Smooth muscle cell (in vitro differentiated cells): ENCODE results near the gene GNG2. TPM values are rescaled to one million over a fixed set of nuclear protein-coding genes. Genes with fewer than 3 reads are reported as not detected.

Experiments
- DNase-seq: peaks from one replicate; lab custom pipeline; 2025; ENCODE audit not compliant: unreplicated experiment; lab: John Stamatoyannopoulos, UW
- H2AFZ ChIP-seq: fragments of 200-600 bp; sonication (generic); 2 replicates; pipeline ENCODE4 v1.6.0; 2016; ENCODE audit warnings: antibody characterized with exemption, low read depth, mild to moderate bottlenecking
- H3F3A ChIP-seq: fragments of 200-600 bp; sonication (generic); 2 replicates; pipeline ENCODE4 v1.6.0; 2017; ENCODE audit warnings: antibody characterized with exemption, low read depth
- H3K27ac ChIP-seq: fragments of 200-600 bp; sonication (generic); 2 replicates; pipeline ENCODE4 v1.5.1; 2016; ENCODE audit warnings: low read depth, mild to moderate bottlenecking
- H3K27me3 ChIP-seq: fragments of 200-600 bp; sonication (generic); 2 replicates; pipeline ENCODE4 v1.6.1; 2016; ENCODE audit warnings: low read depth, mild to moderate bottlenecking
- H3K36me3 ChIP-seq: fragments of 200-600 bp; sonication (generic); 2 replicates; pipeline ENCODE4 v1.5.1; 2016; ENCODE audit warnings: low read depth
- H3K4me1 ChIP-seq: fragments of 200-600 bp; sonication (generic); 2 replicates; pipeline ENCODE4 v1.5.1; 2016; ENCODE audit warnings: low read depth
- H3K4me2 ChIP-seq: fragments of 200-600 bp; sonication (generic); 2 replicates; pipeline ENCODE4 v1.6.0; 2016; ENCODE audit warnings: mild to moderate bottlenecking
- H3K4me3 ChIP-seq: fragments of 200-600 bp; sonication (generic); 2 replicates; pipeline ENCODE4 v1.5.1; 2016; ENCODE audit warnings: mild to moderate bottlenecking
- H3K79me2 ChIP-seq: fragments of 200-600 bp; sonication (generic); 2 replicates; pipeline ENCODE4 v1.6.0; 2016; ENCODE audit warnings: low read depth, mild to moderate bottlenecking
- H3K9ac ChIP-seq: fragments of 200-600 bp; sonication (generic); 2 replicates; pipeline ENCODE4 v1.6.0; 2016; ENCODE audit warnings: low read depth
- H3K9me3 ChIP-seq: fragments of 200-600 bp; sonication (generic); replicated peaks from 2 replicates; pipeline ENCODE4 v1.5.1; 2016; ENCODE audit warnings: low read depth
- H4K20me1 ChIP-seq: fragments of 200-600 bp; sonication (generic); 2 replicates; pipeline ENCODE4 v1.6.0; 2016; ENCODE audit warnings: low read depth
- WGBS: methylation state at CpG from one replicate; pipeline ENCODE4 v1.1.7; 2016; ENCODE audit warnings: low lambda C conversion rate; 5-methylcytosine and 5-hydroxymethylcytosine counted together
- polyA plus RNA-seq: library from polyadenylated mRNA; unstranded; fragments of >200 nt; fragmentation: Nextera tagmentation; extraction: Ambion mirVana; gene quantifications from 2 replicates; pipeline ENCODE4 v1.2.1, GENCODE V29; 2016
- total RNA-seq: library from RNA; depleted of rRNA; stranded (reverse); fragments of >200 nt; gene quantifications from 2 replicates; pipeline ENCODE4 v1.2.3, GENCODE V29; 2014
- TF ChIP-seq, protein P1 (sequence below): fragments of 200-600 bp; sonication (generic); IDR thresholded peaks from 2 replicates; pipeline ENCODE4 v1.5.1; 2017; ENCODE audit warnings: borderline replicate concordance, mild to moderate bottlenecking, antibody characterized with exemption; ENCODE audit not compliant: insufficient read depth, poor library complexity, severe bottlenecking

Gene GNG2
- total and polyA plus RNA-seq, 2 experiments from 2014 or later: 83.6 to 128 TPM

GRCh38 chr14:52015411-52016030 is 155.1 kb downstream of the GNG2 start:
- no peak for DNase-seq

GRCh38 chr14:52018252-52018651 is 157.8 kb downstream of the GNG2 start:
- no peaks in the 10 kb centered on the region for H3K9me3 ChIP-seq
- H3F3A ChIP-seq: no peaks in the 10 kb centered on the region
- TF ChIP-seq, protein P1, sequence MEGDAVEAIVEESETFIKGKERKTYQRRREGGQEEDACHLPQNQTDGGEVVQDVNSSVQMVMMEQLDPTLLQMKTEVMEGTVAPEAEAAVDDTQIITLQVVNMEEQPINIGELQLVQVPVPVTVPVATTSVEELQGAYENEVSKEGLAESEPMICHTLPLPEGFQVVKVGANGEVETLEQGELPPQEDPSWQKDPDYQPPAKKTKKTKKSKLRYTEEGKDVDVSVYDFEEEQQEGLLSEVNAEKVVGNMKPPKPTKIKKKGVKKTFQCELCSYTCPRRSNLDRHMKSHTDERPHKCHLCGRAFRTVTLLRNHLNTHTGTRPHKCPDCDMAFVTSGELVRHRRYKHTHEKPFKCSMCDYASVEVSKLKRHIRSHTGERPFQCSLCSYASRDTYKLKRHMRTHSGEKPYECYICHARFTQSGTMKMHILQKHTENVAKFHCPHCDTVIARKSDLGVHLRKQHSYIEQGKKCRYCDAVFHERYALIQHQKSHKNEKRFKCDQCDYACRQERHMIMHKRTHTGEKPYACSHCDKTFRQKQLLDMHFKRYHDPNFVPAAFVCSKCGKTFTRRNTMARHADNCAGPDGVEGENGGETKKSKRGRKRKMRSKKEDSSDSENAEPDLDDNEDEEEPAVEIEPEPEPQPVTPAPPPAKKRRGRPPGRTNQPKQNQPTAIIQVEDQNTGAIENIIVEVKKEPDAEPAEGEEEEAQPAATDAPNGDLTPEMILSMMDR: no peak
- H3K27me3 ChIP-seq: no peaks in the 10 kb centered on the region
- no peak overlapping the region for H3K27ac ChIP-seq
- H3K4me3 ChIP-seq: no peak overlapping the region
- no peaks in the 10 kb centered on the region for H3K79me2 ChIP-seq
- H3K4me2 ChIP-seq: no peak overlapping the region
- H3K9ac ChIP-seq: no peak overlapping the region
- H2AFZ ChIP-seq: no peak overlapping the region
- 78% methylated on average over 4 of the region's 4 CpGs for WGBS
- H3K36me3 ChIP-seq: peaks cover 4% of the 10 kb centered on the region
- no peak for DNase-seq
- H4K20me1 ChIP-seq: no peaks in the 10 kb centered on the region
- H3K4me1 ChIP-seq: peaks cover 16% of the 10 kb centered on the region

More at GRCh38 chr14:52015411-52016030, 155.1 kb downstream of the GNG2 start:
- Histone ChIP-seq H2AFZ (no peak overlapping the region), H3F3A (peaks cover 4% of the 10 kb centered on the region), H3K9me3 (no peaks in the 10 kb centered on the region), H3K4me1 (peaks cover 4% of the 10 kb centered on the region), H3K36me3 (peaks cover 16% of the 10 kb centered on the region), H4K20me1 (no peaks in the 10 kb centered on the region), H3K79me2 (no peaks in the 10 kb centered on the region), H3K27ac (no peak overlapping the region), H3K4me2 (no peak overlapping the region), H3K27me3 (no peaks in the 10 kb centered on the region), H3K4me3 (no peak overlapping the region), H3K9ac (no peak overlapping the region)
- 81% methylated on average over 8 of the region's 8 CpGs for WGBS
- TF ChIP-seq, protein P1: peak; percentile 20

GRCh38 chr14:52018970-52019369 is 158.6 kb downstream of the GNG2 start:
- Histone ChIP-seq H4K20me1 (no peaks in the 10 kb centered on the region), H2AFZ (no peak overlapping the region), H3K27me3 (no peaks in the 10 kb centered on the region), H3K9me3 (no peaks in the 10 kb centered on the region), H3K27ac (no peak overlapping the region), H3K9ac (no peak overlapping the region), H3K79me2 (no peaks in the 10 kb centered on the region), H3F3A (peaks cover 3% of the 10 kb centered on the region), H3K4me3 (no peak overlapping the region), H3K36me3 (peaks cover 4% of the 10 kb centered on the region), H3K4me1 (peaks cover 16% of the 10 kb centered on the region), H3K4me2 (no peak overlapping the region)
- TF ChIP-seq, protein P1: no peak
- WGBS: 97% methylated on average over 8 of the region's 8 CpGs
- no peak for DNase-seq

Other genes with a start within 250 kb of the GNG2 start
- gene FRMD6, start 208.7 kb upstream of the GNG2 start, total RNA-seq: 564 and 578 TPM in 2 replicates
- gene FRMD6, start 208.7 kb upstream of the GNG2 start, polyA plus RNA-seq: 197 and 254 TPM in 2 replicates
- gene RTRAF, start 128.9 kb downstream of the GNG2 start, total RNA-seq: 143 and 163 TPM in 2 replicates
- 218 and 221 TPM in 2 replicates for gene RTRAF, start 128.9 kb downstream of the GNG2 start, polyA plus RNA-seq
- gene NID2, start 208.4 kb downstream of the GNG2 start, total RNA-seq: 217 and 229 TPM in 2 replicates
- gene NID2, start 208.4 kb downstream of the GNG2 start, polyA plus RNA-seq: 130 and 196 TPM in 2 replicates